Measurements from ENCODE around the gene SIAH2. TPM values are rescaled to one million over a fixed set of nuclear protein-coding genes. Genes with fewer than 3 reads are reported as not detected.

The SIAH2 gene
- total RNA-seq, 1 donor from 2014 or later = 18.5 TPM

DNA sequence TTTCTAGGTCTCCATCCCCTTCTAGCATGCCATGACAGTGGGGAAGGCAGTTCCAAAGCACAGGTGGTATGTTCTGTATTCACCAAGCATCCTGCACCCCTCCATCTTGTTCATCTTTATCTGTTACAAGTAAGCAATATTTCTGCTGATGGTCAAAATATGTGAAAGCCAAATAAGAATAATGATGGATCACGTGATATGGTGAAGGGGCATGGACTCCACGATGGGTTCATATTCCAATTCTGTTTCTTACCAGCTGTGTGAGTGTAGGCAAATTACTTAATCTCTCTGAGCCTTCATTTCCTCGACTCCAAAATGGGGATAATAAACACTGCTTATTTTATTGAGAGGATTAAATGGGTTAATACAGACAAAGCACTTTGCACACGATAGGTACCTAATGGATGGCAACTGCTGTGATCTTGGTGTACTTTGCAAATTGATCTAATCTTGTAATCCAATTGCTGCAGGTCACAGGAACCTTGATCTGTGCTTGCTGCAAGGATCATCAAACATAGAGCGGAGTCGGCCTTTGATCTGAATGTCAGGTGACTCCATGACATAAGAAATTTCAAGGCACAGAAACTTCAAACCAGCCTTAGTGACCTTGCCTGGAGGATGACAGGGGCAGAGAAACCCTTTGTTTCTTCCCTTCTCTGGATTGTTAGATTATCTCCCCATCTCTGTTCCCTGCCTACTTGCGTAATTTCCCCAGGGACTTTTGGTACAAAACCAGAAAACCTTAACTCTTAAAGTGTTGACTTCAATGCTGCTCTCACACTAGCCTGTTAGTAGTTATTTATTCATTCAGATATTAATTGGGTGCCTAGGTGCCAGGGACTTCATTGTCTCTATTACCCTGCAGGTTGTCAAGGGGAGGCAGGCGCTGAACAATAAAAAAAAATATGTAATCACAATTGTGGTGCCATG lies 25.8 kb downstream of the SIAH2 start:
- no peak overlapping the region for H3K27ac Mint-ChIP-seq (ENCODE audit: unreplicated experiment)
- no peak for DNase-seq (ENCODE audit: low read depth, low spot score)
- H3K27me3 Mint-ChIP-seq (ENCODE audit: low read depth) = no peaks in the 10 kb centered on the region
- peaks cover 5% of the 10 kb centered on the region for H3K36me3 Mint-ChIP-seq (ENCODE audit: low read depth)
- H3K4me1 Mint-ChIP-seq = peaks cover 17% of the 10 kb centered on the region
- TF ChIP-seq CTCF (conservative IDR thresholded peaks at IDR 0.05) = no peak
- no peak overlapping the region for H3K4me3 Mint-ChIP-seq
- no peaks in the 10 kb centered on the region for H3K9me3 Mint-ChIP-seq

DNA sequence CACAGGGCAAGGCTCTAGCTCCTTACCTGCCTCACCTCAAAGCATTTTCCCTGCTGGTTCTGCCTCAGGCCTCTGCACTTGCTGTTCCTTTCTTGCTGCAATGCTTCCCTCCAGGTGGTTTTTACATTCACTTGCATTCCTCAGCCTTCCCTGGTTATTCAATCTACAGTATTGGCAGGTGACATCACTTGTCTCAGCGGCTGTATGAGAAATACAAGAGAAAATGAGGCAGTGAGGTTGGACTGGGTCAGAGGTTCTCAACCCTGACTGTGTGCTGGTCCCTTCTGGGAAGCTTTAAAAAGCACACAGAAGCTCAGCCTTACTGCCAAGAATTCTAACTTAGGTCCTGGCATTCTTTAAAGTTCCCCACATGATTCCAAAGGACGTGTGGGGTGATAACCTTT lies 26.7 kb downstream of the SIAH2 start:
- Mint-ChIP-seq H3K4me1 (peaks cover 9% of the 10 kb centered on the region), H3K27me3 (ENCODE audit: low read depth) (no peaks in the 10 kb centered on the region), H3K4me3 (no peak overlapping the region), H3K27ac (ENCODE audit: unreplicated experiment) (no peak overlapping the region), H3K36me3 (ENCODE audit: low read depth) (peaks cover 2% of the 10 kb centered on the region), H3K9me3 (no peaks in the 10 kb centered on the region)
- no peak for TF ChIP-seq CTCF (conservative IDR thresholded peaks at IDR 0.05)
- no peak for DNase-seq (ENCODE audit: low read depth, low spot score)

- no peaks in the 10 kb centered on the region for H3K9me3 Mint-ChIP-seq
These were observed 28.2 kb downstream of the SIAH2 start for GRCh38 chr3:150734795-150735119.

DNA sequence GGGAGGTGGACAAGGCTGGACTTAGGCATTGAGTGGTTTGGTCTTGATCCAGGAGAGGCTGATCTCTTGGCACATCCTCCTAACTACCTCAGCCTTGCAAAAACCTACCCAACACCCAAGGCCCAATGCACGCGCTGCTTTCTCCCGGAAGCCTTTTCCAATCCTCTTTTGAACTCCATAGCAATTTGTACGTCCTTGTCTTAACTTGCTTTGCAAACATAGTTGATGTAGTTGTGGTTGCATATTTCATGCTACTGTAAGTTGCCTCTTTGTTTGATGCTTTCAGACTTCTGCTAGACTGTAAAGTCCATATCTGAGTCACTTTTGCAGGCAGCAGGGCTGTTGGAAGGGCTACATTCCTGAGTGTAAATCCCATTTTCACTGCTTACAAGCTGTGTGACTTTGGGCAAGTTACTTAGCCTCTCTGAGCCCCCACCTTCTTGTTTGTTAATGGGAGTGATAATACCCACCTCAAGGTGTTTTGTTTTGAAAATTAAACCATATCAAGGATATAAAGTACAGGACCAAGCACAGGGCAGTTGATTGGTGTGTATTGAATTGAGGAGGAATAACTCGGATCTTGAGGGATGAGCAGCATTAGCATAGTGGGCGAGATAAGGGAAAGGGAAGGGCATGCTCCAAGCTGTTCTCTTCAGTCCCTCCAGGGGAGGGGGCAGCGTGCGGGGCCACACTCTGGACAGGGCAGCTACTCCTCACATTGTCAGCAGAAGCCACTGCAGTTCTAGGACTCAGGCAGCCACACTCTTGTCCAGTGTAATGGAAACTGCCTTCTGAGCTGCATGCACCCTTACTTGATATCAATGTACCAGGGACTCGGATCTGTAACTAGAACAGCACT lies 28.8 kb downstream of the SIAH2 start:
- Mint-ChIP-seq H3K27me3 (ENCODE audit: low read depth) (no peaks in the 10 kb centered on the region), H3K4me1 (peaks cover 6% of the 10 kb centered on the region), H3K4me3 (no peak overlapping the region), H3K27ac (ENCODE audit: unreplicated experiment) (no peak overlapping the region), H3K36me3 (ENCODE audit: low read depth) (no peaks in the 10 kb centered on the region), H3K9me3 (no peaks in the 10 kb centered on the region)
- no peak for TF ChIP-seq CTCF (conservative IDR thresholded peaks at IDR 0.05)
- DNase-seq (ENCODE audit: low read depth, low spot score) = no peak

More at GRCh38 chr3:150734795-150735119, 28.2 kb downstream of the SIAH2 start:
- DNase-seq (ENCODE audit: low read depth, low spot score) = no peak
- no peak overlapping the region for H3K4me3 Mint-ChIP-seq
- no peaks in the 10 kb centered on the region for H3K36me3 Mint-ChIP-seq (ENCODE audit: low read depth)
- TF ChIP-seq CTCF (conservative IDR thresholded peaks at IDR 0.05) = no peak
- H3K4me1 Mint-ChIP-seq = peaks cover 6% of the 10 kb centered on the region
- no peaks in the 10 kb centered on the region for H3K27me3 Mint-ChIP-seq (ENCODE audit: low read depth)
- no peak overlapping the region for H3K27ac Mint-ChIP-seq (ENCODE audit: unreplicated experiment)

- peak overlapping the region; percentile 29 for H3K27ac Mint-ChIP-seq (ENCODE audit: unreplicated experiment)
- no peaks in the 10 kb centered on the region for H3K27me3 Mint-ChIP-seq (ENCODE audit: low read depth)
- TF ChIP-seq CTCF (conservative IDR thresholded peaks at IDR 0.05) = no peak
- H3K36me3 Mint-ChIP-seq (ENCODE audit: low read depth) = no peaks in the 10 kb centered on the region
- no peaks in the 10 kb centered on the region for H3K9me3 Mint-ChIP-seq
- no peak for DNase-seq (ENCODE audit: low read depth, low spot score)
- no peak overlapping the region for H3K4me3 Mint-ChIP-seq
- H3K4me1 Mint-ChIP-seq = peaks cover 6% of the 10 kb centered on the region
These were observed 29.5 kb downstream of the SIAH2 start for GRCh38 chr3:150733373-150733935.
